AG04449 (cell line): ENCODE data around the gene SHROOM2.
"Not testable (repeated sequence)": the region's sequence is repeated elsewhere in the genome, so short reads cannot be mapped to it uniquely, and the experiment has no call there.

Source experiments
- CTCF ChIA-PET: fragments of 350-600 bp; formaldehyde crosslinking; extraction: SDS; loops from one replicate; lab custom pipeline; 2021; ENCODE audit warnings: antibody characterized with exemption; lab: Yijun Ruan, JAX
- POLR2A ChIA-PET: fragments of 400-600, 350-600 bp; formaldehyde crosslinking; extraction: SDS; loops from one replicate; lab custom pipeline; 2020; ENCODE audit warnings: antibody characterized with exemption, inconsistent platforms; lab: Yijun Ruan, JAX
- DNase-seq: peaks from one replicate; pipeline ENCODE4 v3.0.0-alpha.2; 2010; ENCODE audit warnings: low read depth, low spot score
- H3K4me3 ChIP-seq: 2 replicates; pipeline ENCODE4 v1.5.1; 2011; ENCODE audit warnings: low read depth, mild to moderate bottlenecking, control low read depth, low read length
- CTCF ChIP-seq: IDR thresholded peaks from one replicate; pipeline ENCODE4 v1.5.1; 2011; ENCODE audit warnings: mild to moderate bottlenecking, moderate library complexity, low read length, control low read depth, inconsistent platforms; ENCODE audit not compliant: insufficient read depth; ENCODE audit errors: missing control alignments

The SHROOM2 gene

DNA sequence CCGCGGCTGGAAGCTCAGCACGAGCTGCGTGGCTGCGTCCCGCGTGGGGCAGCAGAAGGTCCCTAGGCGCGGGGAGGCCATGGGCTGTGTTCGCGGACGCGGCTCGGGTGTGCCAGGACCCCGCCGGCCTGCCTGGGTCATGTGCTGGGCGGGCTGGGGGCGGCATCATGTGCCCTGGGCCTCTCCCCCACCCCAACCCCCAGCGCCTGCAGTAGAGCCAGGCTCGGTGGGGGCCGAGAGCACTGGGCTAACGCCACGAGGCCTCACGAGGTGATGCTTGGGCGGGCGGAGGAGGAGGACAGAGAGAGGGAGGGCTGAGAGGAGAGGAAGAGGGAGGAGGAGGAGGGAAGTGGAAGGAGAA is 20.5 kb upstream of the SHROOM2 start, which contains the start of gene GPR143:
Gene GPR143 (minus strand): TSS at position 111 of the 361 bp plus-strand sequence. CDS start 30 bp downstream, at position 81.
- TF ChIP-seq CTCF = no peak
- no peak for DNase-seq
- no peak within 1 kb of the TSS for H3K4me3 ChIP-seq
- POLR2A ChIA-PET = no interaction called here
- CTCF ChIA-PET = no interaction called here

DNA sequence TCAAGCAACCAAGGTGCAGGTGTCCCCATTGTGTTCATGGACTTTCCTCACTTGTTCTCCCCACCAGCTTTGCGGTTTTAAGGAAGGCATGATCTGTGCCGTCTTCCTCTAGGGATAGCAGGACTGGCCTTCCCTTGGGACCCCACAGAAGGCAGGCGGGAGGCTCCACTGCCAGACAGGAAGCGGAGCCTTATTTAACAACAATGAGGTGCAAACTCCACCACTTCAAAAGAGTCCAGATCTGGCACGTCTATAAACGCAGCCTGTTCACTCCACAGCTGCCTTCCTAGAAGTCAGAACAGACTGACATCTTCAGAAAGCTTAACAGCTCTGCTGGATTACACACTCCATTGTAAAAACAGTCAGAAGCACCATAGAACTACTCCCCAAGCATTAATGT is 18.9 kb upstream of the SHROOM2 start:
- no peak for DNase-seq
- POLR2A ChIA-PET = no interaction called here
- CTCF ChIA-PET = no interaction called here
- no peak for TF ChIP-seq CTCF
- H3K4me3 ChIP-seq = no peak overlapping the region

DNA sequence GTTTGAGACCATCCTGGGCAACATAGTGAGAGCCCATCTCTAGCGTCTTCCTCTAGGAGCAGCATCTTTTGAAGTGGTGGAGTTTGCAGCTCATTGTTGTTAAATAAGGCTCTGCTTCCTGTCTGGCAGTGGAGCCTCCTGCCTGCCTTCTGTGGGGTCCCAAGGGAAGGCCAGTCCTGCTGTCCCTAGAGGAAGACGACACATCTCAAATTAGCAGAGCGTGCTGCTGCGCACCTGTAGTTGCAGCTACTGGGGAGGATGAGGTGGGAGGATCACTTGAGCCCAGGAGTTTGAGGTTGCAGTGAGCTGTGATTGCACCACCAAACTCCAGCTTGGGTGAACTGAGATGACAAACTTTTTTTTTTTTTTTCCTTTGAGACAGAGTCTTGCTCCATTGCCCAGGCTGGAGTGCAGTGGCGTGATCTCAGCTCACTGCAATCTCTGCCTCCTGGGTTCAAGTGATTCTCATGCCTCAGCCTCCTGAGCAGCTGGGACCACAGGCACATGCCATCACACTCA is 17.8 kb upstream of the SHROOM2 start:
- CTCF ChIA-PET, POLR2A ChIA-PET, DNase-seq, H3K4me3 ChIP-seq: not testable (repeated sequence)

GRCh38 chrX:9770319-9770718 is 15.9 kb upstream of the SHROOM2 start:
- TF ChIP-seq CTCF = no peak
- no peak for DNase-seq
- H3K4me3 ChIP-seq = no peak overlapping the region
- ChIA-PET POLR2A (no interaction called here), CTCF (no interaction called here)

DNA sequence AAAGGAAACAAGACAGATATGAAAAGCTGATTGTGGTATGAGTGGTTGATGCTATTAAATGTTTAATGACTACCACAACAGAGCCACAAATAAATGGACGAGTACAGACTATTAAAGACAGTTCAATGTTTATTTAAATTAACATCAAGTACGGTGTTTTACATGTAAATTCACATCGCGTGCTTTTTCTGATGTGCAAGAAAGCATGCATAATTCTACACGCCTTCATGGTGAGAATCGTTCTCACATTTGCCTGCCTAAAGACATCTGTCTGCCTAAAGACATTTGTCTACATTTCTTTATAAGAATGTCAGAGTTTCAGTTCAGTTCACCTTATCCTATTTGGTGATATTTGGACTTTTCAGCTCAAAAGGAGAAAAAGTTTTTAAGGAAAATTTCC is 13.3 kb upstream of the SHROOM2 start:
- no peak for DNase-seq
- no peak for TF ChIP-seq CTCF
- POLR2A ChIA-PET = no interaction called here
- H3K4me3 ChIP-seq = no peak overlapping the region
- CTCF ChIA-PET = no interaction called here

DNA sequence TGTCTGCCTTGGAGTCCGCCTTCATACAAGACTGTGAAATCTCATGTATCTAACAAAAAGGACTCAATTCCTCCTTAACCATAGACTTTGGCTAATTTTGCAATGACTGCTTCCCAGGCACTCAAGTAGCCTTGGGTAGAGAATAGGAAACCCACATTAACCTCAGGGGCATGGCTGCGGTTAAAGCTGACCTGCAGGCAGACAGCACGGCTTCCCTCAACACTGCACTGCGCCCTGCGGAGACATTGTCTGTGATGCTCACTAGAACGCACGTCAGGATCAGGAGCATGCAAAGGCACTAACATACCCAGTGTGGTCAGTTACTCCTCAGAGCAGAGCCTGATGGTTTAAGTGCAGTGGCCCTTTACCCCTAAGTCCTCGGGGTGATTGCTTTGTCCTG is 10.3 kb upstream of the SHROOM2 start:
- CTCF ChIA-PET = no interaction called here
- POLR2A ChIA-PET = no interaction called here
- no peak for DNase-seq
- TF ChIP-seq CTCF = no peak
- H3K4me3 ChIP-seq = no peak overlapping the region

DNA sequence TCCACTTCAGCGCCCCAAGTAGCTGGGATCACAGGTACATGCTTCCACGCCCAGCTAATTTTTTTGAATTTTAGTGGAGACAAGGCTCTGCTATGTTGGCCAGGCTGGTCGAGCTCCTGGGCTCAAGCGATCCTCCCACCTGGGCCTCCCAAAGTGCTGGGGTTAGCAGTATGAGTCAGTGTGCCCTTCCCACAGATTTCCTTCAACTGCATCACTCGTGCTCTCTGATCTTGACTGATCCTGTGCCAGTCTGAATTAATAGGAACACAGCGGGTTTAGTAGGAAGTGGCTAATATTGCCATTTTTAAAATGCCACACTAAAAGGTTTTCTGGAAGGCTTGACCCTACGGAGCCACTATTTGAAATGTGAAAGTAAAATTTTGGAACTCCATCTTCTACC is 4.3 kb upstream of the SHROOM2 start:
- POLR2A ChIA-PET = no interaction called here
- DNase-seq = no peak
- TF ChIP-seq CTCF = no peak
- H3K4me3 ChIP-seq = no peak overlapping the region
- CTCF ChIA-PET = interaction anchor here (1.4 kb wide), 1 partner anchor 337 kb away, joined by 4 read pairs; no protein-coding TSS in a partner anchor
